HEK293 (cell line): Measurements from ENCODE around the gene SLC1A1.

Experiments used
- CTCF ChIA-PET: fragments of 350-600 bp; formaldehyde crosslinking; extraction: SDS; loops from one replicate; lab custom pipeline; 2021; ENCODE audit warnings: antibody characterized with exemption; lab: Yijun Ruan, JAX
- POLR2A ChIA-PET: fragments of 300-600 bp; formaldehyde crosslinking; extraction: SDS; loops from one replicate; lab custom pipeline; 2020; ENCODE audit warnings: antibody characterized with exemption, inconsistent platforms; lab: Yijun Ruan, JAX
- H3K27ac ChIP-seq: fragments of 200-500 bp; sonication (Bioruptor generic); 2 replicates; pipeline ENCODE4 v1.5.1; 2014; ENCODE audit warnings: low read depth, low read length, control low read depth, inconsistent platforms; ENCODE audit errors: extremely low read depth
- H3K36me3 ChIP-seq, 2 experiments: fragments of 200-500 bp in 1 of 2; sonication (Bioruptor generic) in 1 of 2; 1 replicate in 1 of 2; 2 replicates in 1 of 2; pipeline ENCODE4 v1.5.1; 2014 to 2017; ENCODE audit warnings: inconsistent platforms in 2 of 2, low read length in 2 of 2; ENCODE audit not compliant: control insufficient read depth in 2 of 2, insufficient read depth in 1 of 2
- H3K4me1 ChIP-seq: fragments of 200-500 bp; sonication (Bioruptor generic); 2 replicates; pipeline ENCODE4 v1.5.1; 2014; ENCODE audit warnings: mild to moderate bottlenecking, low read length, inconsistent platforms; ENCODE audit not compliant: control insufficient read depth, insufficient read depth
- H3K4me3 ChIP-seq: 2 replicates; pipeline ENCODE4 v1.5.1; 2011; ENCODE audit warnings: low read depth, mild to moderate bottlenecking, control low read depth, low read length, moderate library complexity
- H3K9me3 ChIP-seq: fragments of 200-500 bp; sonication (Bioruptor generic); 2 replicates; pipeline ENCODE4 v1.5.1; 2014; ENCODE audit warnings: low read depth, low read length, inconsistent platforms; ENCODE audit not compliant: control insufficient read depth, insufficient read depth
- HOXD13 ChIP-seq: sonication (generic); formaldehyde crosslinking; IDR thresholded peaks from 2 replicates; pipeline ENCODE4 v1.8.0; 2022; ENCODE audit warnings: missing genetic modification reagents, borderline replicate concordance
- RBAK ChIP-seq: fragments of 450-650 bp; formaldehyde crosslinking; IDR thresholded peaks from 2 replicates; pipeline ENCODE4 v1.5.1; 2016; ENCODE audit warnings: missing biosample characterization, missing genetic modification characterization
- REST ChIP-seq: fragments of 450-650 bp; formaldehyde crosslinking; IDR thresholded peaks from 2 replicates; pipeline ENCODE4 v1.5.1; 2016; ENCODE audit warnings: missing biosample characterization, missing genetic modification characterization
- TCF7L2 ChIP-seq: IDR thresholded peaks from 2 replicates; pipeline ENCODE4 v1.6.1; 2011; ENCODE audit warnings: low read depth, mild to moderate bottlenecking, inconsistent platforms, low read length, moderate library complexity, borderline replicate concordance
- ZBTB44 ChIP-seq: fragments of 450-650 bp; IDR thresholded peaks from 2 replicates; pipeline ENCODE4 v1.5.1; 2018; ENCODE audit warnings: missing biosample characterization, mild to moderate bottlenecking, missing genetic modification characterization
- ZBTB49 ChIP-seq: fragments of 450-650 bp; formaldehyde crosslinking; IDR thresholded peaks from 2 replicates; pipeline ENCODE4 v1.5.1; 2016; ENCODE audit warnings: missing biosample characterization, missing genetic modification characterization, low read depth
- ZBTB7A ChIP-seq: fragments of 450-650 bp; formaldehyde crosslinking; IDR thresholded peaks from 2 replicates; pipeline ENCODE4 v1.5.1; 2016; ENCODE audit warnings: low read depth, missing biosample characterization, missing genetic modification characterization
- ZIC2 ChIP-seq: fragments of 450-650 bp; formaldehyde crosslinking; IDR thresholded peaks from 2 replicates; pipeline ENCODE4 v1.5.1; 2016; ENCODE audit warnings: missing biosample characterization, missing genetic modification characterization
- ZNF214 ChIP-seq: fragments of 450-650 bp; formaldehyde crosslinking; IDR thresholded peaks from 2 replicates; pipeline ENCODE4 v1.5.1; 2017; ENCODE audit warnings: missing biosample characterization, mild to moderate bottlenecking, missing genetic modification characterization, borderline replicate concordance
- ZNF354C ChIP-seq: fragments of 450-650 bp; formaldehyde crosslinking; IDR thresholded peaks from 2 replicates; pipeline ENCODE4 v1.5.1; 2016; ENCODE audit warnings: missing biosample characterization, missing genetic modification characterization, low read depth, borderline replicate concordance
- ZNF366 ChIP-seq: fragments of 450-650 bp; formaldehyde crosslinking; conservative IDR thresholded peaks from 2 replicates; pipeline ENCODE4 v1.5.1; 2016; ENCODE audit warnings: missing biosample characterization, missing genetic modification characterization
- ZNF37A ChIP-seq: fragments of 450-650 bp; IDR thresholded peaks from 2 replicates; pipeline ENCODE4 v1.5.1; 2018; ENCODE audit warnings: missing biosample characterization, missing genetic modification characterization
- ZNF404 ChIP-seq: fragments of 450-650 bp; formaldehyde crosslinking; IDR thresholded peaks from 2 replicates; pipeline ENCODE4 v1.5.1; 2017; ENCODE audit warnings: missing biosample characterization, missing genetic modification characterization
- ZNF48 ChIP-seq: fragments of 450-650 bp; formaldehyde crosslinking; IDR thresholded peaks from 2 replicates; pipeline ENCODE4 v1.5.1; 2016; ENCODE audit warnings: missing biosample characterization, missing genetic modification characterization
- ZNF501 ChIP-seq: fragments of 450-650 bp; formaldehyde crosslinking; IDR thresholded peaks from 2 replicates; pipeline ENCODE4 v1.5.1; 2016; ENCODE audit warnings: missing biosample characterization, missing genetic modification characterization
- ZNF645 ChIP-seq: fragments of 450-650 bp; formaldehyde crosslinking; IDR thresholded peaks from 2 replicates; pipeline ENCODE4; 2016; ENCODE audit warnings: missing biosample characterization, missing genetic modification characterization
- ZNF660 ChIP-seq: fragments of 450-650 bp; IDR thresholded peaks from 2 replicates; pipeline ENCODE4 v1.5.1; 2018; ENCODE audit warnings: missing biosample characterization, mild to moderate bottlenecking, missing genetic modification characterization
- ZNF677 ChIP-seq: fragments of 450-650 bp; IDR thresholded peaks from 2 replicates; pipeline ENCODE4 v1.5.0; 2018; ENCODE audit warnings: missing biosample characterization, mild to moderate bottlenecking, missing genetic modification characterization, moderate library complexity
- ZNF701 ChIP-seq: fragments of 450-650 bp; formaldehyde crosslinking; IDR thresholded peaks from 2 replicates; pipeline ENCODE4 v1.5.1; 2016; ENCODE audit warnings: missing biosample characterization, missing genetic modification characterization
- ZNF704 ChIP-seq: fragments of 450-650 bp; formaldehyde crosslinking; IDR thresholded peaks from 2 replicates; pipeline ENCODE4 v1.5.1; 2016; ENCODE audit warnings: missing biosample characterization, missing genetic modification characterization
- ZNF792 ChIP-seq: fragments of 450-650 bp; formaldehyde crosslinking; IDR thresholded peaks from 2 replicates; pipeline ENCODE4 v1.5.1; 2016; ENCODE audit warnings: missing biosample characterization, missing genetic modification characterization
- ZNF830 ChIP-seq: fragments of 450-650 bp; IDR thresholded peaks from 2 replicates; pipeline ENCODE4 v1.5.0; 2018; ENCODE audit warnings: missing biosample characterization, missing genetic modification characterization, low read depth, mild to moderate bottlenecking, moderate library complexity
- ZSCAN23 ChIP-seq: fragments of 450-650 bp; formaldehyde crosslinking; IDR thresholded peaks from 2 replicates; pipeline ENCODE4 v1.5.1; 2016; ENCODE audit warnings: missing biosample characterization, missing genetic modification characterization

SLC1A1 gene

GRCh38 chr9:4585135-4585534, 94.9 kb downstream of the SLC1A1 start:
- Histone ChIP-seq H3K9me3 (no peaks in the 10 kb centered on the region), H3K4me1 (peaks cover 2% of the 10 kb centered on the region; the same call in 1 of the 2 replicates), H3K27ac (no peak overlapping the region), H3K36me3 (peaks cover 0 to 11% of the 10 kb centered on the region in 2 experiments; a peak in 1 of 3 replicates)
- ChIA-PET POLR2A (no interaction called here), CTCF (no interaction called here)
- peak; percentile 92 for TF ChIP-seq REST (tag by site-specific recombination)
- no peak for TF ChIP-seq ZNF645 (tag by site-specific recombination)
- TF ChIP-seq ZNF404 = no peak
- no peak for TF ChIP-seq ZSCAN23 (tag by site-specific recombination)
- TF ChIP-seq, all 188 proteins: peak for 1
- no peak overlapping the region for H3K4me3 ChIP-seq

- POLR2A ChIA-PET = interaction anchor here (0.5 to 0.6 kb wide), 2 partner anchors 20 to 190 kb away, joined by 4 to 5 read pairs; no protein-coding TSS in a partner anchor
- Histone ChIP-seq H3K36me3 (peaks cover 0 to 11% of the 10 kb centered on the region in 2 experiments; a peak in 1 of 3 replicates), H3K4me1 (peaks cover 2% of the 10 kb centered on the region; the same call in 1 of the 2 replicates), H3K9me3 (no peaks in the 10 kb centered on the region), H3K27ac (no peak overlapping the region), H3K4me3 (no peak overlapping the region)
- CTCF ChIA-PET = interaction anchor here (1.1 kb wide), 1 partner anchor 16 kb away, joined by 3 read pairs; no protein-coding TSS in a partner anchor
- TF ChIP-seq ZNF37A (tag by site-specific recombination) (no peak), TCF7L2 (no peak), ZNF501 (tag by site-specific recombination) (no peak), ZNF701 (no peak), ZIC2 (tag by site-specific recombination) (no peak), ZNF214 (tag by site-specific recombination) (no peak), ZNF792 (tag by site-specific recombination) (no peak), HOXD13 (CRISPR knock-in tag) (no peak), ZNF704 (tag by site-specific recombination) (no peak), ZNF677 (tag by site-specific recombination) (no peak), ZNF354C (no peak), ZNF366 (tag by site-specific recombination) (no peak), ZNF830 (no peak), ZNF660 (tag by site-specific recombination) (no peak), ZNF404 (no peak), ZBTB7A (tag by site-specific recombination) (no peak), ZBTB44 (tag by site-specific recombination) (no peak), RBAK (tag by site-specific recombination) (no peak), ZNF48 (tag by site-specific recombination) (no peak), ZBTB49 (tag by site-specific recombination) (no peak)
Observed at GRCh38 chr9:4588721-4589120, 98.5 kb downstream of the SLC1A1 start.
